KMS-11 (cell line): ENCODE measurements around the gene POP4.

Experiments
- H2AFZ ChIP-seq: fragments of 200-600 bp; sonication (generic); 2 replicates; pipeline ENCODE4 v1.6.1; 2016; ENCODE audit warnings: antibody characterized with exemption, mixed run types, low read depth
- H3K27ac ChIP-seq: fragments of 200-600 bp; sonication (generic); 2 replicates; pipeline ENCODE4 v1.6.1; 2016; ENCODE audit warnings: mild to moderate bottlenecking, mixed run types
- H3K27me3 ChIP-seq: fragments of 200-600 bp; sonication (generic); 2 replicates; pipeline ENCODE4 v1.6.1; 2017; ENCODE audit warnings: mild to moderate bottlenecking, low read depth, mixed run types, moderate library complexity; ENCODE audit not compliant: insufficient read depth
- H3K36me3 ChIP-seq: fragments of 200-600 bp; sonication (generic); 2 replicates; pipeline ENCODE4 v1.6.1; 2017; ENCODE audit warnings: mild to moderate bottlenecking, mixed run types; ENCODE audit not compliant: insufficient read depth
- H3K4me1 ChIP-seq: fragments of 200-600 bp; sonication (generic); 2 replicates; pipeline ENCODE4 v1.6.1; 2016; ENCODE audit warnings: mild to moderate bottlenecking, low read depth, mixed run types; ENCODE audit not compliant: poor library complexity, severe bottlenecking
- H3K4me2 ChIP-seq: fragments of 200-600 bp; sonication (generic); 2 replicates; pipeline ENCODE4 v1.7.0; 2016; ENCODE audit warnings: mild to moderate bottlenecking, mixed run types
- H3K4me3 ChIP-seq: fragments of 200-600 bp; sonication (generic); IDR thresholded peaks from 2 replicates; pipeline ENCODE4 v1.6.1; 2017; ENCODE audit warnings: low read depth, low read length, mixed read lengths; ENCODE audit not compliant: insufficient read depth
- H3K79me2 ChIP-seq: fragments of 200-600 bp; sonication (generic); 2 replicates; pipeline ENCODE4 v1.6.1; 2016; ENCODE audit warnings: low read depth, mixed run types; ENCODE audit not compliant: insufficient read depth
- H3K9ac ChIP-seq: fragments of 200-600 bp; sonication (generic); 2 replicates; pipeline ENCODE4 v1.6.1; 2016; ENCODE audit warnings: mild to moderate bottlenecking, mixed run types
- H4K20me1 ChIP-seq: fragments of 200-600 bp; sonication (generic); 2 replicates; pipeline ENCODE4 v1.6.1; 2016; ENCODE audit warnings: mild to moderate bottlenecking, mixed run types; ENCODE audit not compliant: insufficient read depth
- CTCF ChIP-seq: fragments of 200-600 bp; sonication (generic); conservative IDR thresholded peaks from 2 replicates; pipeline ENCODE4 v1.6.1; 2017; ENCODE audit warnings: low read depth, mild to moderate bottlenecking, antibody characterized with exemption, low read length, moderate library complexity, mixed read lengths

Gene POP4

GRCh38 chr19:29622166-29623070 is 16.3 kb downstream of the POP4 start:
- no peak overlapping the region for H2AFZ ChIP-seq

DNA sequence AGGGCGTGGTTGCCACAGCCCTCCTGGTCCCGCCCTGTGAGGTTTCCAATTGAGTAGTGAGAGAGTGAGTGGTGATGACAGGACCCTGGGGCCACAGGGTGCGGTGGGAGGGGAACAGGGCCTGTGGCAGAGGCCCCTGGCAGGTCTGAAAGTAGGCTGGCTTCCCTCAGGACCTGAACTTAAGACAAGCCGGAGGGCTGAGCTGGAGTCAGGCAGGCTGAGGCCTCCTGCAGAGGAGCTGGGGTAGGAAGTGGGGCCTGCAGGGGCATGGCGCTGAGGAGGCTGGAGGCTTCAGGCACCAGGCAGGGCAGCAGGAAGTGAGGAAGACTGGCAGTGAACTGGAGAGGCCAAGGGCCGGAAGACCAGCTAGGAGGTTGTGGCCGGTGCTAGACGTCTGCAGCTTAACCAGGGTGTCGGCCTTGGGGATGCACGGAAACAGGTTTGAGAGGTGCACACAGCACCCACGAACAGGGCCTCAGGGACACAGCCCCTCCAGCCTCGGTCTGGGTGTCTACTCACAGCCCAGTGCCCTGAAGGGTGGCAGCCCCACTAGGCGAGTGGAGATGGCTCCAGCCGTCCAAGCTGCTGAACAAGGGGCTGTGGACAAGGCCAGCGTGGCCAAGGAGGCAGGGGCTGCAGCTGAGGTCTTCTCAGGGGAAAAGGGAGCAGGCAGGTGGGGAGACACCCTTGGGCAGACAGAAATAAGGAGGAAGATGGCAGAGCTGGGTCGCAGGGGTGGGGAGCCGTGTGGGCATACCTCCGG is 17.8 kb downstream of the POP4 start:
- Histone ChIP-seq H3K4me1 (no peaks in the 10 kb centered on the region), H3K79me2 (no peaks in the 10 kb centered on the region), H3K27ac (no peak overlapping the region), H3K4me2 (no peak overlapping the region), H2AFZ (no peak overlapping the region), H3K4me3 (no peak overlapping the region), H3K9ac (no peak overlapping the region), H3K27me3 (no peaks in the 10 kb centered on the region), H4K20me1 (no peaks in the 10 kb centered on the region), H3K36me3 (no peaks in the 10 kb centered on the region)
- no peak for TF ChIP-seq CTCF

More at GRCh38 chr19:29622166-29623070, 16.3 kb downstream of the POP4 start:
- Histone ChIP-seq H3K27me3 (no peaks in the 10 kb centered on the region), H4K20me1 (no peaks in the 10 kb centered on the region), H3K9ac (no peak overlapping the region), H3K27ac (no peak overlapping the region), H3K36me3 (no peaks in the 10 kb centered on the region), H3K4me1 (no peaks in the 10 kb centered on the region), H3K4me2 (no peak overlapping the region), H3K4me3 (no peak overlapping the region), H3K79me2 (no peaks in the 10 kb centered on the region)
- no peak for TF ChIP-seq CTCF

DNA sequence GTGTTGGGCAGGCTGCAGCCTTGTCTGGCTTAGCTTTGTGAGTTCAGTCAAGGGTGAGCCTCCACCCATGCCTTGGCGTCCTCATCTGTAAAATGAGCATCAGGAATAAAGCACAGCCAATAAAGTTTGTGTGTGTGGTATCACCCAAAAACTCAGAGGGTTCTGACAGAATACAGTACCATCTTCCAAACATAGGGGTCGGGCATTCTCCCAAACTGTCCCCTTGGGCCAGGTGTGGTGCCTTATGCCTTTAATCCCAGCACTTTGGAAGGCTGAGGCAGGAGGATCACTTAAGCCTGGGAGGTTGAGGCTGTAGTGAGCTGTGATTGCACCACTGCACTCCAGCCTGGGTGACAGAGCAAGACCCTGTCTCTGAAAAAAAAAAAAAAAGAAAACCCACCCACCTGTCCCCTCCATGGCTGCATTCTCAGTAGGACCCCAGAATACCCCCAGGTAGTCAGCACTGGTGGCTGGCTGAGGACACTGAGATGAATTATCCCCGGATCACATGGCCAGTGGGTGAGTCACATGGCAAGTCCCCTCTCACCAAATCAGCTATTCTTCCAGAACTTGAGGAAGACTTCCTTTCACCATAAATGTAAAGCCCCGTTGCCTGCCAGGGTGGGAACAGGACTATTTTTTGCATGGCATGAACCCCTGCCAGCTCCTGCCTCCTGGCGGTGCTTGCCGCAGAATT is 18.6 kb downstream of the POP4 start:
- Histone ChIP-seq H3K27me3 (no peaks in the 10 kb centered on the region), H3K79me2 (no peaks in the 10 kb centered on the region), H3K4me1 (no peaks in the 10 kb centered on the region), H4K20me1 (no peaks in the 10 kb centered on the region), H3K36me3 (no peaks in the 10 kb centered on the region), H3K4me3 (no peak overlapping the region), H3K27ac (no peak overlapping the region), H2AFZ (no peak overlapping the region), H3K4me2 (no peak overlapping the region), H3K9ac (no peak overlapping the region)
- TF ChIP-seq CTCF: no peak

DNA sequence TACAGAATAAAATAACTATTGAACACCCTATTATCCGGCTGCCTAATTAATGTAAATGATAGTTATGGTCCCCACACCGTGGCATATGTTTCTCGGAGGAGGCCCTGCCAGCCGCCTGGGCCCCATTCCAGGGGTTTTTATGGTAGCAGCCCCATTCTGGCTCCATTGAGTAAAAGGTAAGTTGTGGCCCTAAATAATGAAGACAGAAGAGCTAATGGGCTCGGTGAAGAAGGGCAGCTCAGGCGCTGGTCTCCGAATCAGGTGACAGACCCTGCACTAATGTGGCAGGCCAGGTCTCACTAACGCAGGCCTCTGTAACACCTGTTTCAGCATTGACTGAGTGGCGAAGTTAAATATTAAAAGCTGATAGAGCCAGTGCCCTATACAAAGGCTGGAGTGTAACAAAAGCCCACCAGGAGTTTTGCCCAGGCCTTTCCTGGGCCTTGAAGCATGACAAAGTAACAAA is 19.1 kb downstream of the POP4 start:
- Histone ChIP-seq H3K4me3 (no peak overlapping the region), H3K9ac (no peak overlapping the region), H3K27ac (no peak overlapping the region), H3K27me3 (no peaks in the 10 kb centered on the region), H3K79me2 (no peaks in the 10 kb centered on the region), H3K36me3 (no peaks in the 10 kb centered on the region), H3K4me1 (no peaks in the 10 kb centered on the region), H4K20me1 (no peaks in the 10 kb centered on the region), H3K4me2 (no peak overlapping the region), H2AFZ (no peak overlapping the region)
- TF ChIP-seq CTCF: no peak
